HG02642 (cell line): ENCODE measurements around the gene RAD23A.
"Not testable (repeated sequence)": the region's sequence is repeated elsewhere in the genome, so short reads cannot be mapped to it uniquely, and the experiment has no call there.

ENCODE experiments used
- ATAC-seq: cut with Tn5 transposase; IDR thresholded peaks from one replicate; pipeline ENCODE4 v1.9.1; 2021; ENCODE audit warnings: mild to moderate bottlenecking; ENCODE audit not compliant: unreplicated experiment, poor library complexity

RAD23A gene

DNA sequence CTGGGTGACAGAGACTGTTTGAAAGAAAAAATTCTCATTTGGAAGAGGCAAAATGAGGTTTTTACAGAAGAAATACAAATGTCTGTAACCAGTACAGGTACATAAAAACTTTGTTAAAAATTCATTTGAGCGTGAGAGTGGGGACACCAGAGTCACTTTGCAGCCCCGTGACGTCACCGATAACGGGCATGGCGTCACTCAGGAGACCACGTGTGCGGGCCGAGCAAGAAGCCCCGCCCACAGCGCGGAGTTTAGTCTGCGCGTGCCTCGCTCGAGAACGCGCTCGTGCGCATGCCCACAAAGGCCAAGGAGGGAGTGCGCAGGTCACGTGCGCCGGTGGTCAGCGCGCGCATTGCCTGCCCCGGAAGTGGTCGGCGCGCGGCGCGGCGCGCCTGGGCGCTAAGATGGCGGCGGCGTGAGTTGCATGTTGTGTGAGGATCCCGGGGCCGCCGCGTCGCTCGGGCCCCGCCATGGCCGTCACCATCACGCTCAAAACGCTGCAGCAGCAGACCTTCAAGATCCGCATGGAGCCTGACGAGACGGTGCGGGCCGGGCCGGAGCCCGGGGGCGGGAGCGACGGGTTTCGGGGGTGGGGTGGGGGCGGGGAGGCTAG lies at the start of gene RAD23A:
RAD23A (plus strand) TSS at position 384 of the 613 bp plus-strand sequence; CDS start at position 471, 87 bp downstream.
- ATAC-seq, result peak; percentile 81

DNA sequence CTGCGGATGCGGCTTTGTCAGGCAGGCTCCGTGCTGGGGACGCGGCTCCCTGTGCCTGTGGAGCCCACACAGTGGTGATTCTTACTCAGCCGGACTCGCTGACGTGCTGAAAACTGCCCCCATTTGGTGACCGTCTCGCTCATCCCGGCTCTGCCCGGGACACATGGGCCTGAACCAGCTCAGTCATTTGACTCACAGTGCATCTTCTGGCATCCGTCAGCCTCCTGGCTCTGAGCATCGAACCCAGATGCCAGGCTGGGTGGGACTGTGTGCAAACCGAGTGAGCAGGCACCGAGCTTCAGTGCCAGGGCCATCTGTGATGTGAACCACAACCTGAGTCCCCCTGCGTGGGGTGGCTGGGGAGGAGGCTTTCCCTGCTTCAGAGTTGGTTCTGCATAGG lies 49.2 kb upstream of the RAD23A start:
- no peak for ATAC-seq

GRCh38 chr19:12899891-12900518 lies 45.7 kb upstream of the RAD23A start:
- peak; percentile 78 for ATAC-seq

DNA sequence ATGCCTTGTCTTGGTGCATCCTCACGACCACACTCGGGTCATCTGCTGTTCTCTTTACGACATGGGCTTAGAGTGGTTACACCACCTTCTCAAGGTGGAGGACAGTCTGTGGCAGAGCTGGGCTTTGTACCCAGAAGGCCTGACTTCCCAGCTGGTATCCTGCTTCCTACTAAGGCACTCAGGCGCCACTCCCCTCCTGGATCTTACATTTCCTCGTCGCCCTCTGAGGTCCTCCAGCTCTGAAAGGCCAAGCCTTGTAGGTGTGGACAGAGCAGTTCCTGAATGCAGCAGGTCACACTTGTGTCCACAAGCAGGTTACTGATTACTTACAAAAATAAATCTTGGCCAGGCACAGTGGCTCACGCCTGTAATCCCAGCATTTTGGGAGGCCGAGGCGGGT lies 38.5 kb upstream of the RAD23A start:
- no peak for ATAC-seq

DNA sequence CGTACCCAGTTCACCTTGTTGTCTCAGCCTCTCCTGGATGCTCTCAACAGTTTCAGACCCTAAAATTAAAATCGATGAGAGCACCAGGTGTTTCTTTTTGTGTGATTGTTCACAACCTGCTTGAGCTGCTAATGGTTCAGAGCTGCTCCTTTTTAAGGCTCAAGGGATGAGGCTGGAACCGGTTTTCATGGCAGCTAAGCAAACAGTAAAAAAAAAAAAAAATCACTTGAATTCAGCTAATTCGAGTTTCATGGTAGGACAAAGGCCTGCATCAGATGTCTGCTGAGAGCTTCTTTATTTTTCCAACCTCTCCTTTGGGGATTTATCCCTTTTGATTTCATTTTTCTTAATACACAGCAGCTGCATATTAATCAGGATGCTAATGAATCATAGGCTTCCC lies 33.1 kb upstream of the RAD23A start:
- no peak for ATAC-seq

DNA sequence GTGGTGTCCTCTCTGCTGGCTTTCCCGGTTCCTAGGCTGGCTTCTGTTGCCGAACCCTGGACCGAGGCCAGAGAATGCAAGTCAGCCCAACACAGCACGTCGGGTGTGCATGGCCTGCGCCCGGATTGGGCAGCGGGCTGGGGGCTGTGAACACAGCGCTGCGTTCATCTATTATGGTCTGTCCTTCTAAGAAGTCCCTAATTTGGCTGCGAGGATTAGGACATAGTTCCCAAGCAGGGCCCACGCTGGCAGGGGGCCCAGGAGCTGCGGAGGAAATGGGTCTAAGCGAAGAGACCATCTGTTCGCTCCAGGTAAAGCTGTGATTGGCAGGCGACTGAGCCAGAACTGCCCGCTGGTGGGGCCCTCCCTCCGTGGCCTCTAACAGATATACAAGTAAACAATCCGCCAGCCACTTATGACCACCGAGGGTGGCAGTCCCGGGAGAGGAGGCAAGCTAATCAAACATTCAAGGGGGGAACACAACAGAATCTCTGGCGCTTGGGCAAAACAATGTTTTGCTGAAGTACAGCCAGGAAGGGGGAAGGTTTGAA lies 32.6 kb upstream of the RAD23A start:
- ATAC-seq, result no peak

DNA sequence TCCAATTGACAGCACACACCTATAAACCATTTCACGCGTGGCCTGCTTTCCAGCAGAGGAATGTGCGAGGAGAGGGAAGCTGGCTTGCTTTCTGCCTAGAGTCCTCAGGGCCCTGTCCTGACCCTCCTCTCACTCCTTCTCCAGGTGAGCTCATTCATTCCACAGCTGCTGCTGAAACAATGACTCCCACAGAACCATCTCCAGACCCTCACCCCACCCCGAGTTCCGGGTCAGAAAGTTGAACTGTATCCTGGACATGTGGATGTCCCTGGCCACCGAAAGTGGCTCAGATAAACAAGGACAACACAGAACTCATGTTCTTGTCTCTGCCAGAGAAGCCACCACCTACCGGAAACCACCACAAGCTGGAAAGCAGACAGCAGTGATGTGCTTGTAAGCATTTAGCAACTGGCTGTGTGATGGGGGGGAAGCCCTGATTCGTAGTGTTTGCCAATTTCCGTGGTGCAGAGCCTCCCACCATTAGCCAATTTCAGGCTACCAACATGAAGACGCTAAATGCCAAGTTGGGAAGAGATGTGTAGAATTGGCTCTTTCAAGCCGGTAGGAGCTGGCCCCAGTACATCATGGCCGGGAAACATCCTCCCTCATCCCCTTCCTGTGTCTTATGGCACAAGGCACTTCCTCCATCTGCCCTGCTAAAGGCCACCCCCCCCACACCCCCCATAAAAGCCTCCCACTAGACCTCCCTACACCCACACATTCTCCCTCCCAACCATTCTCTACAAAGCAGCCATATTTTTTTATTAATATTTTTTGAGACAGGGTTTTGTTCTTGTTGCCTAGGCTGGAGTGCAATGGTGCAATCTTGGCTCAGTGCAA lies 31.6 kb upstream of the RAD23A start:
- ATAC-seq, result no peak

DNA sequence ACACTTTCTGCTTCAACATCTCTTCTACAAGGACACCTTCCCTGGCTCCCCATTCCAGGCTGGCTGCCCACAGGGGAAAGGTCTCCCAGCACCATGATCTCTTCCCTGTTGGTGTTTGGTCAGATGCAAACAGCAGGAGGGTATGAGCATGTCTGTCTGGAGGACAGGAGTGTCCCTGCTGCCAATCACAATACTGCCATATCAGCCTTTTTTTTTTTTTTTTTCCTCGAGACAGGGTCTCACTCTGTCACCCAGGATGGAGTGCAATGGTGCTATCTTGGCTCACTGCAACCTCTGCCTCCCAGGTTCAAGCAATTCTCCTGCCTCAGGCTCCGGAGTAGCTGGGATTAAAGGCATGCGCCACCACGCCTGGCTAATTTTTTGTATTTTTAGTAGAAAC lies 29.8 kb upstream of the RAD23A start:
- ATAC-seq, result not testable (repeated sequence)

DNA sequence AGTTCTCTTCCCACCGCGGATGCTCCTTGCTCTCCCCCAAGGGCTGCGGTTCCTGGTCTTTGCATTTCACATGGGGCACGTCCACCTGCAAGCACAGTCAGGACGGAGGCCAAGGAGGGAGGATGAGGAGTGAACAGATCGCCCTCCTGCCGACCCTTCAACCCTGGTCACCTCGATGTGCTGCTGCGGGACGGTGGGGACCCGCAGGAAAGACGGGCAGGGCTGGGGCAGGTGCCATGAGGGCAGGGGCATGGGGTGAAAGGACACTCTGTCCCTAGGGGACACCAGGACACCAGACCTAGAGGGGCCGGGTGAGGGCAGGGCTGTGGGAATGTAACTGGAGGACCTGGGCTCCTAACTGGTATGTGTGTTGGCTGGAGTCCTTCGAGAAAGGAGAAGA lies 27.4 kb upstream of the RAD23A start:
- ATAC-seq, result no peak

GRCh38 chr19:12921047-12921446 lies 24.6 kb upstream of the RAD23A start:
- no peak for ATAC-seq

- no peak for ATAC-seq
Measured at GRCh38 chr19:12922959-12923358, 22.7 kb upstream of the RAD23A start.

- no peak for ATAC-seq
Measured at GRCh38 chr19:12924621-12925310, 20.9 kb upstream of the RAD23A start.

GRCh38 chr19:12930002-12930645 lies 15.5 kb upstream of the RAD23A start:
- no peak for ATAC-seq

- ATAC-seq, result no peak
Measured at GRCh38 chr19:12932392-12933286, 13.0 kb upstream of the RAD23A start.

DNA sequence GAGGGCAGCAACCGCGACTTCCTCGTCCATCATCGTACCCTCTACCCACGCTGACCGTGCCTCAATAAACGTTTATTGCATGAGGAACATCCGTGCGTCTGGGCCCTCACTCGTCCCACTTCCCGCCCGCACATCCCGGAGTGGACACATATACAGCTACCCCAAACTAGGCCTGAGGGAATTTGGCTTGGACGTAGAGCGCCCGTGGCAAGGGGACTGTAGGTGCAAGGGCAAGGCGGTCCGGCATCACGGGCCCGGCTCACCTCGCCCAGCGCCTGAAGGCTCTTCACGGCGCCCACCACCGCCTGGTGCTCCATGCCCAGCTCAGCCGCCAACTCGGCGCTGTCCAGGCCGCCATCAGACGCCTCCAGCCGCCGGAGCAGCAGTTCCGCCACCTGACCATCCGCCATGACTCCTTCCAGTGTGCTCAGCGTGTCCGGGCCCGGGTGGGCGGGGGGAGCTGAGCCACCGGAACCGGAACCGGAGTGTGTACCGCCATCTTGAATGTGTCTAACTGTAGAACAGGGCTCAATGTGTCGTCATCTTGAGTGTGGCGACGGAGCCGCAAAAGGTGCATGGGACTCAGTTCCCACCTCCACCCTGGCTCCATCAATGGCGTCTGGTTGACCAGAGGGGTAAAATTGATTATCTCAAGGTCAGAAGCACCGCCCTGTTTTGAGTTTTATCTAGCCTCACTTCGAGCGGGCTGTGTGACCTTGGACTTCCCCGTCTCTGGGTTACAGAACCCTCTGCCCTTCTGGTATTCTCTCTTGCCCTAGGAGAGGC lies 12.2 kb upstream of the RAD23A start, which contains the start of gene FARSA:
FARSA (minus strand) TSS at position 425 of the 786 bp plus-strand sequence; CDS start at position 410, 15 bp downstream.
- peak; percentile 44 for ATAC-seq

DNA sequence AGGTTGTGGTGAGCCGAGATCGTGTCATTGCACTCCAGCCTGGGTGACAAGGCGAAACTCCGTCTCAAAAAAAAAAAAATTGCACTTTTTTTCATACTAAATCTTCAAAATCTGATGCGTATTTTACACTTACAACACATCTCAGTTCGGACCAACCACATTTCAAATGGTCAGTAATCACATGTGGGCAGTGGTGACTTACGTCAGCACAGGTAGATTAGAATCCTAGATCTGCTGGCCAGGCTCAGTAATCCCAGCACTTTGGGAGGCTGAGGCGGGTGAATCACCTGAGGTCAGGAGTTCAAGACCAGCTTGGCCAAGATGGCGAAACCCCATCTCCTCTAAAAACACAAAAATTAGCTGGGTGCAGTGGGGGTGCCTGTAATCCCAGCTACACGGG lies 10.6 kb upstream of the RAD23A start:
- ATAC-seq, result no peak

DNA sequence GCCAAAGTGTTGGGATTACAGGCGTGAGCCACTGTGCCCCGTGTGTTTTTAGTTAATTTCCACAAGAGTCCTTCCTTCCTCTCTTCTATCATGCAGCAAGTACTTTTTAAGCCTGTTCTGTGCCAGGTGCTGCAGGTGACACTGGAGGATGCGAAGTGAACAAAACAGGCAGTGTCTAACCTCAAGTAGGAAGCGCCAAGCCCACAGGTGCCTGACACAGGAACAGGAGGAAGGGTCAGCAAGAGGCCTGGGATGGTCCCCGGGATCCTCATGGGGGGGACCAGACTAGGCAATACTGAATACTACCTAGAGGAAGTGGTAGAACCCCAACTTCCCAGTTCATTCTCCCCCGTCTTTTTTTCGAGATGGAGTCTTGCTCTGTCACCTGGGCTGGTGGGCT lies 9.1 kb upstream of the RAD23A start:
- no peak for ATAC-seq
